WTC11 (cell line): ENCODE measurements around the gene SFI1. TPM values are rescaled to one million over a fixed set of nuclear protein-coding genes. Genes with fewer than 3 reads are reported as not detected.

Experiments used
- ATAC-seq: fragments of 200-7000 bp; cut with Tn5 transposase; 2 replicates; pipeline ENCODE4 v1.10.0; 2021; ENCODE audit warnings: mild to moderate bottlenecking, moderate library complexity
- CTCF ChIA-PET: fragments of 300-600 bp; sonication (Branson Sonifier 250); formaldehyde crosslinking; loops from one replicate; lab custom pipeline; 2021; ENCODE audit warnings: antibody characterized with exemption; lab: Charles Lee
- POLR2A ChIA-PET: fragments of 350-600 bp; sonication (Branson Sonifier 250); formaldehyde crosslinking; loops from one replicate; lab custom pipeline; 2021; ENCODE audit warnings: antibody characterized with exemption; lab: Charles Lee
- DNase-seq: peaks from one replicate; pipeline ENCODE4 v3.0.0; 2021; ENCODE audit warnings: low spot score
- H3K27ac Mint-ChIP-seq: 2 replicates; pipeline ENCODE4 v1.8.0; 2021; ENCODE audit warnings: mixed read lengths
- H3K27me3 Mint-ChIP-seq: 2 replicates; pipeline ENCODE4 v1.8.0; 2021; ENCODE audit warnings: low read depth, mild to moderate bottlenecking, moderate library complexity, mixed read lengths
- H3K36me3 Mint-ChIP-seq: 2 replicates; pipeline ENCODE4 v1.8.0; 2021; ENCODE audit warnings: mixed read lengths
- H3K4me1 Mint-ChIP-seq: 2 replicates; pipeline ENCODE4 v1.8.0; 2022; ENCODE audit warnings: mixed read lengths
- H3K4me3 Mint-ChIP-seq: 2 replicates; pipeline ENCODE4 v1.8.0; 2021; ENCODE audit warnings: mild to moderate bottlenecking, moderate library complexity, mixed read lengths
- H3K9me3 Mint-ChIP-seq: 2 replicates; pipeline ENCODE4 v1.8.0; 2021; ENCODE audit warnings: mixed read lengths
- FOXK1 ChIP-seq: sonication (generic); formaldehyde crosslinking; IDR thresholded peaks from 2 replicates; pipeline ENCODE4 v1.8.0; 2022; ENCODE audit warnings: mild to moderate bottlenecking, moderate library complexity, missing genetic modification reagents
- FOXP1 ChIP-seq: sonication (generic); formaldehyde crosslinking; IDR thresholded peaks from 2 replicates; pipeline ENCODE4 v1.8.0; 2022; ENCODE audit warnings: missing genetic modification reagents, mild to moderate bottlenecking, moderate library complexity, borderline replicate concordance
- GABPB1 ChIP-seq: sonication (generic); formaldehyde crosslinking; IDR thresholded peaks from 2 replicates; pipeline ENCODE4 v1.8.1; 2023; ENCODE audit warnings: mild to moderate bottlenecking, missing genetic modification reagents
- IRF2 ChIP-seq: sonication (generic); formaldehyde crosslinking; IDR thresholded peaks from 2 replicates; pipeline ENCODE4 v1.8.0; 2022; ENCODE audit warnings: low read depth, missing genetic modification reagents, borderline replicate concordance
- MYBL2 ChIP-seq: sonication (generic); formaldehyde crosslinking; IDR thresholded peaks from 2 replicates; pipeline ENCODE4 v1.8.1; 2023; ENCODE audit warnings: mild to moderate bottlenecking, moderate library complexity, missing genetic modification reagents
- NFATC4 ChIP-seq: fragments of 250-450 bp; sonication (Bioruptor Pico); IDR thresholded peaks from 2 replicates; pipeline ENCODE4 v1.9.0; 2021; ENCODE audit warnings: mild to moderate bottlenecking
- NFE2L1 ChIP-seq: sonication (generic); formaldehyde crosslinking; IDR thresholded peaks from 2 replicates; pipeline ENCODE4 v1.8.1; 2023; ENCODE audit warnings: missing genetic modification reagents
- NFYB ChIP-seq: sonication (generic); formaldehyde crosslinking; conservative IDR thresholded peaks from 2 replicates; pipeline ENCODE4 v1.8.0; 2022; ENCODE audit warnings: low read depth, missing genetic modification reagents
- RELA ChIP-seq: sonication (generic); formaldehyde crosslinking; IDR thresholded peaks from 2 replicates; pipeline ENCODE4 v1.8.1; 2022; ENCODE audit warnings: missing genetic modification reagents, mild to moderate bottlenecking, borderline replicate concordance
- SP1 ChIP-seq: sonication (generic); formaldehyde crosslinking; conservative IDR thresholded peaks from 2 replicates; pipeline ENCODE4 v1.8.1; 2022; ENCODE audit warnings: missing genetic modification reagents
- TEAD4 ChIP-seq: sonication (generic); formaldehyde crosslinking; IDR thresholded peaks from 2 replicates; pipeline ENCODE4 v1.8.0; 2022; ENCODE audit warnings: mild to moderate bottlenecking, missing genetic modification reagents
- ZNF121 ChIP-seq: sonication (generic); formaldehyde crosslinking; IDR thresholded peaks from 2 replicates; pipeline ENCODE4 v1.8.0; 2023; ENCODE audit warnings: missing genetic modification reagents
- ZNF423 ChIP-seq: fragments of 250-450 bp; sonication (Bioruptor Pico); IDR thresholded peaks from 2 replicates; pipeline ENCODE4 v2.1.2; 2022; ENCODE audit warnings: mild to moderate bottlenecking, moderate library complexity
- total RNA-seq: library from RNA; stranded (reverse); gene quantifications from 3 replicates; pipeline ENCODE4 v1.2.3, GENCODE V29; 2021
- TF ChIP-seq, protein P1 (sequence below): sonication (generic); formaldehyde crosslinking; IDR thresholded peaks from 2 replicates; pipeline ENCODE4 v1.8.1; 2022; ENCODE audit warnings: low read depth, mild to moderate bottlenecking, moderate library complexity, missing genetic modification reagents, borderline replicate concordance
- TF ChIP-seq, protein P2 (sequence below): sonication (generic); formaldehyde crosslinking; IDR thresholded peaks from 2 replicates; pipeline ENCODE4 v1.8.1; 2023; ENCODE audit warnings: mild to moderate bottlenecking, moderate library complexity, missing genetic modification reagents
- TF ChIP-seq, protein P3 (sequence below): sonication (generic); formaldehyde crosslinking; IDR thresholded peaks from 2 replicates; pipeline ENCODE4 v1.8.1; 2023; ENCODE audit warnings: mild to moderate bottlenecking, missing genetic modification reagents
- TF ChIP-seq, protein P4 (sequence below): sonication (generic); formaldehyde crosslinking; IDR thresholded peaks from 2 replicates; pipeline ENCODE4 v1.8.0; 2022; ENCODE audit warnings: missing genetic modification reagents
- TF ChIP-seq, protein P5 (sequence below): sonication (generic); formaldehyde crosslinking; IDR thresholded peaks from 2 replicates; pipeline ENCODE4 v1.8.0; 2022; ENCODE audit warnings: mild to moderate bottlenecking, missing genetic modification reagents
- TF ChIP-seq, protein P6 (sequence below): sonication (generic); formaldehyde crosslinking; IDR thresholded peaks from 2 replicates; pipeline ENCODE4 v1.8.1; 2022; ENCODE audit warnings: mild to moderate bottlenecking, missing genetic modification reagents, moderate library complexity, borderline replicate concordance
- TF ChIP-seq, protein P7 (sequence below): fragments of 250-450 bp; sonication (Bioruptor Pico); IDR thresholded peaks from 2 replicates; pipeline ENCODE4 v1.9.0; 2021; ENCODE audit warnings: mild to moderate bottlenecking

Gene SFI1
- total RNA-seq, 1 experiment from 2014 or later = 43.6 TPM

DNA sequence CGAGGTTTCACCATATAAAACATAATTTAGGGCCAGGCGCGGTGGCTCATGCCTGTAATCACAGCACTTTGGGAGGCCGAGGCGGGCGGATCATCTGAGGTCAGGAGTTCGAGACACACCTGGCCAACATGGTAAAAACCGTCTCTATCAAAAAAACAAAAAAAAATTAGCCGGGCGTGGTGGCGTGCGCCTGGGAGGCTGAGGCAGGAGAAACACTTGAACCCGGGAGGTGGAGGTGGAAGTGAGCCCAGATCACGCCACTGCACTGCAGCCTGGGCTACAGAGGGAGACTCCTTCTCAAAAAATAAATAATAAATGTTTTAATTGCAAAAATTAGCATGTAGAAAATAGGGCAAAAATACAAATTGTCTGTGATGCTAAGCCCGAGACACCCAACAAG lies 993 bp upstream of the SFI1 start:
- Mint-ChIP-seq H3K36me3 (peaks cover 8% of the 10 kb centered on the region), H3K27ac (no peak overlapping the region), H3K9me3 (peaks cover 6% of the 10 kb centered on the region), H3K4me3 (peak overlapping the region; percentile 87)
- no peak for TF ChIP-seq ZNF121 (CRISPR knock-in tag)
- TF ChIP-seq, protein P1, sequence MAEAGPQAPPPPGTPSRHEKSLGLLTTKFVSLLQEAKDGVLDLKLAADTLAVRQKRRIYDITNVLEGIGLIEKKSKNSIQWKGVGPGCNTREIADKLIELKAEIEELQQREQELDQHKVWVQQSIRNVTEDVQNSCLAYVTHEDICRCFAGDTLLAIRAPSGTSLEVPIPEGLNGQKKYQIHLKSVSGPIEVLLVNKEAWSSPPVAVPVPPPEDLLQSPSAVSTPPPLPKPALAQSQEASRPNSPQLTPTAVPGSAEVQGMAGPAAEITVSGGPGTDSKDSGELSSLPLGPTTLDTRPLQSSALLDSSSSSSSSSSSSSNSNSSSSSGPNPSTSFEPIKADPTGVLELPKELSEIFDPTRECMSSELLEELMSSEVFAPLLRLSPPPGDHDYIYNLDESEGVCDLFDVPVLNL (CRISPR knock-in tag) = no peak
- TF ChIP-seq, protein P2, sequence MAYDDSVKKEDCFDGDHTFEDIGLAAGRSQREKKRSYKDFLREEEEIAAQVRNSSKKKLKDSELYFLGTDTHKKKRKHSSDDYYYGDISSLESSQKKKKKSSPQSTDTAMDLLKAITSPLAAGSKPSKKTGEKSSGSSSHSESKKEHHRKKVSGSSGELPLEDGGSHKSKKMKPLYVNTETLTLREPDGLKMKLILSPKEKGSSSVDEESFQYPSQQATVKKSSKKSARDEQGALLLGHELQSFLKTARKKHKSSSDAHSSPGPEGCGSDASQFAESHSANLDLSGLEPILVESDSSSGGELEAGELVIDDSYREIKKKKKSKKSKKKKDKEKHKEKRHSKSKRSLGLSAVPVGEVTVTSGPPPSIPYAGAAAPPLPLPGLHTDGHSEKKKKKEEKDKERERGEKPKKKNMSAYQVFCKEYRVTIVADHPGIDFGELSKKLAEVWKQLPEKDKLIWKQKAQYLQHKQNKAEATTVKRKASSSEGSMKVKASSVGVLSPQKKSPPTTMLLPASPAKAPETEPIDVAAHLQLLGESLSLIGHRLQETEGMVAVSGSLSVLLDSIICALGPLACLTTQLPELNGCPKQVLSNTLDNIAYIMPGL (CRISPR knock-in tag) = no peak
- TF ChIP-seq, protein P3, sequence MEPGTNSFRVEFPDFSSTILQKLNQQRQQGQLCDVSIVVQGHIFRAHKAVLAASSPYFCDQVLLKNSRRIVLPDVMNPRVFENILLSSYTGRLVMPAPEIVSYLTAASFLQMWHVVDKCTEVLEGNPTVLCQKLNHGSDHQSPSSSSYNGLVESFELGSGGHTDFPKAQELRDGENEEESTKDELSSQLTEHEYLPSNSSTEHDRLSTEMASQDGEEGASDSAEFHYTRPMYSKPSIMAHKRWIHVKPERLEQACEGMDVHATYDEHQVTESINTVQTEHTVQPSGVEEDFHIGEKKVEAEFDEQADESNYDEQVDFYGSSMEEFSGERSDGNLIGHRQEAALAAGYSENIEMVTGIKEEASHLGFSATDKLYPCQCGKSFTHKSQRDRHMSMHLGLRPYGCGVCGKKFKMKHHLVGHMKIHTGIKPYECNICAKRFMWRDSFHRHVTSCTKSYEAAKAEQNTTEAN = no peak
- no peak for TF ChIP-seq NFATC4 (CRISPR knock-in tag)
- TF ChIP-seq FOXP1 (CRISPR knock-in tag) = no peak
- TF ChIP-seq, all 79 proteins: peak for 0
- ATAC-seq = no peak
- ChIA-PET POLR2A (no interaction called here), CTCF (interaction anchor here (0.7 to 2.0 kb wide), 4 partner anchors 10 to 475 kb away, joined by 3 to 5 read pairs (median 4); no protein-coding TSS in a partner anchor)
- peaks cover 37% of the 10 kb centered on the region for H3K4me1 Mint-ChIP-seq
- peaks cover 10% of the 10 kb centered on the region for H3K27me3 Mint-ChIP-seq
- DNase-seq = no peak

DNA sequence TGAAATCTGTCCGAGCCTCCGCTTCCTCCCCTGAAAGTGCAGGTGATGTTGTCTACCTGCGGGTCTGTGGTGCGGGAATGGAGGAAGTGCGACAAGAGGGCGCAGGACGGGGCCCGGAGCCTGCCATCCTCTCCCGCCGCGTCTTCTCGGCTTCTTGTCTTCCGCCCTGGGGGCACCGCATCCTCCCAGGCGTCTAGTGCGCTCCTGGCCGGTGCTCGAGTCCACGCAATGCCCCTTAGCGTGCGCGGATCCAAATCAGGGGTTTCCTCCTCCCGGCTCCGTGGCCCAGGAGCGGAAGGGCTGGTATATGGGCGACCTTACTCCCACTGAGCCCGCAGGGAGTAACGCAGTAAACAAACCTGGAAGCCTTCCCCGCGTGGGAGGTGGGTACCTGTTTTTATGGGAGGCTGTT lies 405 bp downstream of the SFI1 start:
- H3K9me3 Mint-ChIP-seq = peaks cover 6% of the 10 kb centered on the region
- CTCF ChIA-PET = interaction anchor here (1.1 kb wide), 1 partner anchor 45 kb away, joined by 5 read pairs; no protein-coding TSS in a partner anchor
- H3K27ac Mint-ChIP-seq = no peak overlapping the region; the same call in 1 of the 2 replicates
- TF ChIP-seq IRF2 = no peak
- TF ChIP-seq SP1 (CRISPR knock-in tag) = peak; percentile 5; the same call in 1 of the 2 replicates
- no peak for TF ChIP-seq NFYB
- TF ChIP-seq, protein P4, sequence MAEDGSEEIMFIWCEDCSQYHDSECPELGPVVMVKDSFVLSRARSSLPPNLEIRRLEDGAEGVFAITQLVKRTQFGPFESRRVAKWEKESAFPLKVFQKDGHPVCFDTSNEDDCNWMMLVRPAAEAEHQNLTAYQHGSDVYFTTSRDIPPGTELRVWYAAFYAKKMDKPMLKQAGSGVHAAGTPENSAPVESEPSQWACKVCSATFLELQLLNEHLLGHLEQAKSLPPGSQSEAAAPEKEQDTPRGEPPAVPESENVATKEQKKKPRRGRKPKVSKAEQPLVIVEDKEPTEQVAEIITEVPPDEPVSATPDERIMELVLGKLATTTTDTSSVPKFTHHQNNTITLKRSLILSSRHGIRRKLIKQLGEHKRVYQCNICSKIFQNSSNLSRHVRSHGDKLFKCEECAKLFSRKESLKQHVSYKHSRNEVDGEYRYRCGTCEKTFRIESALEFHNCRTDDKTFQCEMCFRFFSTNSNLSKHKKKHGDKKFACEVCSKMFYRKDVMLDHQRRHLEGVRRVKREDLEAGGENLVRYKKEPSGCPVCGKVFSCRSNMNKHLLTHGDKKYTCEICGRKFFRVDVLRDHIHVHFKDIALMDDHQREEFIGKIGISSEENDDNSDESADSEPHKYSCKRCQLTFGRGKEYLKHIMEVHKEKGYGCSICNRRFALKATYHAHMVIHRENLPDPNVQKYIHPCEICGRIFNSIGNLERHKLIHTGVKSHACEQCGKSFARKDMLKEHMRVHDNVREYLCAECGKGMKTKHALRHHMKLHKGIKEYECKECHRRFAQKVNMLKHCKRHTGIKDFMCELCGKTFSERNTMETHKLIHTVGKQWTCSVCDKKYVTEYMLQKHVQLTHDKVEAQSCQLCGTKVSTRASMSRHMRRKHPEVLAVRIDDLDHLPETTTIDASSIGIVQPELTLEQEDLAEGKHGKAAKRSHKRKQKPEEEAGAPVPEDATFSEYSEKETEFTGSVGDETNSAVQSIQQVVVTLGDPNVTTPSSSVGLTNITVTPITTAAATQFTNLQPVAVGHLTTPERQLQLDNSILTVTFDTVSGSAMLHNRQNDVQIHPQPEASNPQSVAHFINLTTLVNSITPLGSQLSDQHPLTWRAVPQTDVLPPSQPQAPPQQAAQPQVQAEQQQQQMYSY (CRISPR knock-in tag) = no peak
- TF ChIP-seq ZNF423 (CRISPR knock-in tag) = no peak
- TF ChIP-seq, protein P5, sequence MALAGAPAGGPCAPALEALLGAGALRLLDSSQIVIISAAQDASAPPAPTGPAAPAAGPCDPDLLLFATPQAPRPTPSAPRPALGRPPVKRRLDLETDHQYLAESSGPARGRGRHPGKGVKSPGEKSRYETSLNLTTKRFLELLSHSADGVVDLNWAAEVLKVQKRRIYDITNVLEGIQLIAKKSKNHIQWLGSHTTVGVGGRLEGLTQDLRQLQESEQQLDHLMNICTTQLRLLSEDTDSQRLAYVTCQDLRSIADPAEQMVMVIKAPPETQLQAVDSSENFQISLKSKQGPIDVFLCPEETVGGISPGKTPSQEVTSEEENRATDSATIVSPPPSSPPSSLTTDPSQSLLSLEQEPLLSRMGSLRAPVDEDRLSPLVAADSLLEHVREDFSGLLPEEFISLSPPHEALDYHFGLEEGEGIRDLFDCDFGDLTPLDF = no peak
- 0 out of 2 replicates have a peak, but pooled peaks have one; percentile 11 for TF ChIP-seq FOXK1 (CRISPR knock-in tag)
- TF ChIP-seq, protein P6, sequence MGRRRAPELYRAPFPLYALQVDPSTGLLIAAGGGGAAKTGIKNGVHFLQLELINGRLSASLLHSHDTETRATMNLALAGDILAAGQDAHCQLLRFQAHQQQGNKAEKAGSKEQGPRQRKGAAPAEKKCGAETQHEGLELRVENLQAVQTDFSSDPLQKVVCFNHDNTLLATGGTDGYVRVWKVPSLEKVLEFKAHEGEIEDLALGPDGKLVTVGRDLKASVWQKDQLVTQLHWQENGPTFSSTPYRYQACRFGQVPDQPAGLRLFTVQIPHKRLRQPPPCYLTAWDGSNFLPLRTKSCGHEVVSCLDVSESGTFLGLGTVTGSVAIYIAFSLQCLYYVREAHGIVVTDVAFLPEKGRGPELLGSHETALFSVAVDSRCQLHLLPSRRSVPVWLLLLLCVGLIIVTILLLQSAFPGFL (CRISPR knock-in tag) = no peak
- TF ChIP-seq, protein P7, sequence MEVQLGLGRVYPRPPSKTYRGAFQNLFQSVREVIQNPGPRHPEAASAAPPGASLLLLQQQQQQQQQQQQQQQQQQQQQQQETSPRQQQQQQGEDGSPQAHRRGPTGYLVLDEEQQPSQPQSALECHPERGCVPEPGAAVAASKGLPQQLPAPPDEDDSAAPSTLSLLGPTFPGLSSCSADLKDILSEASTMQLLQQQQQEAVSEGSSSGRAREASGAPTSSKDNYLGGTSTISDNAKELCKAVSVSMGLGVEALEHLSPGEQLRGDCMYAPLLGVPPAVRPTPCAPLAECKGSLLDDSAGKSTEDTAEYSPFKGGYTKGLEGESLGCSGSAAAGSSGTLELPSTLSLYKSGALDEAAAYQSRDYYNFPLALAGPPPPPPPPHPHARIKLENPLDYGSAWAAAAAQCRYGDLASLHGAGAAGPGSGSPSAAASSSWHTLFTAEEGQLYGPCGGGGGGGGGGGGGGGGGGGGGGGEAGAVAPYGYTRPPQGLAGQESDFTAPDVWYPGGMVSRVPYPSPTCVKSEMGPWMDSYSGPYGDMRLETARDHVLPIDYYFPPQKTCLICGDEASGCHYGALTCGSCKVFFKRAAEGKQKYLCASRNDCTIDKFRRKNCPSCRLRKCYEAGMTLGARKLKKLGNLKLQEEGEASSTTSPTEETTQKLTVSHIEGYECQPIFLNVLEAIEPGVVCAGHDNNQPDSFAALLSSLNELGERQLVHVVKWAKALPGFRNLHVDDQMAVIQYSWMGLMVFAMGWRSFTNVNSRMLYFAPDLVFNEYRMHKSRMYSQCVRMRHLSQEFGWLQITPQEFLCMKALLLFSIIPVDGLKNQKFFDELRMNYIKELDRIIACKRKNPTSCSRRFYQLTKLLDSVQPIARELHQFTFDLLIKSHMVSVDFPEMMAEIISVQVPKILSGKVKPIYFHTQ (CRISPR knock-in tag) = no peak
- no peak for TF ChIP-seq RELA
- TF ChIP-seq FOXP1 (CRISPR knock-in tag) = peak; percentile 61; the same call in 1 of the 2 replicates
- TF ChIP-seq MYBL2 (CRISPR knock-in tag) = no peak
- TF ChIP-seq TEAD4 (CRISPR knock-in tag) = no peak
- no peak for TF ChIP-seq NFE2L1 (CRISPR knock-in tag)
- no peak for TF ChIP-seq GABPB1 (CRISPR knock-in tag)

More for the DNA sequence above, 405 bp downstream of the SFI1 start:
- Mint-ChIP-seq H3K36me3 (peaks cover 8% of the 10 kb centered on the region), H3K4me1 (peaks cover 23% of the 10 kb centered on the region), H3K27me3 (peaks cover 10% of the 10 kb centered on the region), H3K4me3 (peak overlapping the region; percentile 87)
- POLR2A ChIA-PET = no interaction called here
- ATAC-seq = no peak
- DNase-seq = no peak
